Nephron progenitor cell (in vitro differentiated cells): ENCODE results near the gene CLDN12.
A peak's percentile ranks its signal among the peaks of the same experiment; 100 is the strongest.

Experiments
- DNase-seq: peaks from one replicate; pipeline ENCODE4 v3.0.0; 2021
- H3K27ac Mint-ChIP-seq: 2 replicates; pipeline ENCODE4 v1.8.0; 2021; ENCODE audit warnings: mild to moderate bottlenecking, moderate library complexity, mixed read lengths
- H3K27me3 Mint-ChIP-seq: 2 replicates; pipeline ENCODE4 v1.8.0; 2021; ENCODE audit warnings: mild to moderate bottlenecking, low read depth, mixed read lengths; ENCODE audit not compliant: poor library complexity
- H3K36me3 Mint-ChIP-seq: 2 replicates; pipeline ENCODE4 v1.8.0; 2021; ENCODE audit warnings: low read depth, mixed read lengths
- H3K4me1 Mint-ChIP-seq: 2 replicates; pipeline ENCODE4 v1.8.0; 2021; ENCODE audit warnings: mixed read lengths
- H3K4me3 Mint-ChIP-seq: 2 replicates; pipeline ENCODE4 v1.8.0; 2021; ENCODE audit warnings: mild to moderate bottlenecking, moderate library complexity, mixed read lengths
- H3K9me3 Mint-ChIP-seq: 2 replicates; pipeline ENCODE4 v1.8.0; 2021; ENCODE audit warnings: mild to moderate bottlenecking, moderate library complexity, mixed read lengths
- TF ChIP-seq, protein P1 (sequence below): fragments of 200-600 bp; sonication (generic); IDR thresholded peaks from 2 replicates; pipeline ENCODE4 v1.5.0; 2021; ENCODE audit warnings: antibody characterized with exemption

Gene CLDN12

DNA sequence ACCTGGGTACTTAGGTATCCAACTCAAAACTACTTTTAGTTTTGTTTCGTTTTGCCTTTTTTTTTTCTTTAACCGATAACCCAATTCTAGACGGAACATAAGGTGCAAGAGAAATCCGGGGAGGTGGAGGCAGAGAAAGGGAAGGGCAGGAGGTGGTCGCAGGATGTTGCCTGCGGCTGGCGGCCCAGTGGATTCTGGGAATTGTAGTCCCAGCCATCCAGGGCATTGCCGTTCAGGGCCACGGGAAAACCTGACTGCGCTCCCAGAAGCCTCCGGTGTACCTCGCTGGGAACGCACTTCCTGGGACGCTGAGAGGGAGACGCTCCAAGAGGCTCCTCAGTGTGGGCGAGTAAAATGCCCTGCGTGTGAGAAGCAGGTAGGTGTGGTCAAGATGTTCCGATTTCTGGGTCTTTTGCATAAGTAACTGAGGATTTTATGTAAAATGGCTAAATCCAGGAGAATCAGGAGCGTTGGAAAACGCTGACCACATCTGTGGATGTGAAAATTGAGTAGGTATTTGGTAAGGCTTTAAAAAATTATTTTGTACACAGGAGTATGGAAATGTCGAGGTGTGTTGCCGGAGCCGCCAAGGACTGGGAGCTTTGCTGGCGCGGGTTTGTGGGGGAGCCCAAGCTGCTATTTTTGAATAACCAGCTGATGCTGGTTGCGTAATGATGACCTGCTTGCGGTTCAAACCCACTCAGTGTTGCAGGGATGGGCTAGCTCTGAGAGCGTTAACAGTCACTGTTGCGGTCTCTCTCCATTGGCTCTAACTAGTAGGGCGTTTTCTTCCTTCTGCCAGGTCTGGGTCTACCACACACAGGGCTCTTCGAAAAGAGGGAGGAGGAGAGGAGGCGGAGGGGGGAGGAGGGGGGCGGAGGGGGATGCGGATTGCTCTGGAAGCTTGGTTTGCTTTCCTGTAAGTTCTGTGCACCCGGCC is at the start of gene CLDN12:
CLDN12 (plus strand) TSS at position 288 of the 940 bp plus-strand sequence. CDS start 9,216 bp downstream, outside the sequence.
- peaks cover 16% of the 10 kb centered on the region for H3K36me3 Mint-ChIP-seq
- peaks cover 18% of the 10 kb centered on the region for H3K4me1 Mint-ChIP-seq
- H3K4me3 Mint-ChIP-seq: peak within 1 kb of the TSS; percentile 95
- TF ChIP-seq, protein P1, sequence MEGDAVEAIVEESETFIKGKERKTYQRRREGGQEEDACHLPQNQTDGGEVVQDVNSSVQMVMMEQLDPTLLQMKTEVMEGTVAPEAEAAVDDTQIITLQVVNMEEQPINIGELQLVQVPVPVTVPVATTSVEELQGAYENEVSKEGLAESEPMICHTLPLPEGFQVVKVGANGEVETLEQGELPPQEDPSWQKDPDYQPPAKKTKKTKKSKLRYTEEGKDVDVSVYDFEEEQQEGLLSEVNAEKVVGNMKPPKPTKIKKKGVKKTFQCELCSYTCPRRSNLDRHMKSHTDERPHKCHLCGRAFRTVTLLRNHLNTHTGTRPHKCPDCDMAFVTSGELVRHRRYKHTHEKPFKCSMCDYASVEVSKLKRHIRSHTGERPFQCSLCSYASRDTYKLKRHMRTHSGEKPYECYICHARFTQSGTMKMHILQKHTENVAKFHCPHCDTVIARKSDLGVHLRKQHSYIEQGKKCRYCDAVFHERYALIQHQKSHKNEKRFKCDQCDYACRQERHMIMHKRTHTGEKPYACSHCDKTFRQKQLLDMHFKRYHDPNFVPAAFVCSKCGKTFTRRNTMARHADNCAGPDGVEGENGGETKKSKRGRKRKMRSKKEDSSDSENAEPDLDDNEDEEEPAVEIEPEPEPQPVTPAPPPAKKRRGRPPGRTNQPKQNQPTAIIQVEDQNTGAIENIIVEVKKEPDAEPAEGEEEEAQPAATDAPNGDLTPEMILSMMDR: no peak
- peak within 1 kb of the TSS; percentile 98 for H3K27ac Mint-ChIP-seq
- H3K27me3 Mint-ChIP-seq: peaks cover 29% of the 10 kb centered on the region
- peaks cover 3% of the 10 kb centered on the region for H3K9me3 Mint-ChIP-seq
- DNase-seq: peak; percentile 80

DNA sequence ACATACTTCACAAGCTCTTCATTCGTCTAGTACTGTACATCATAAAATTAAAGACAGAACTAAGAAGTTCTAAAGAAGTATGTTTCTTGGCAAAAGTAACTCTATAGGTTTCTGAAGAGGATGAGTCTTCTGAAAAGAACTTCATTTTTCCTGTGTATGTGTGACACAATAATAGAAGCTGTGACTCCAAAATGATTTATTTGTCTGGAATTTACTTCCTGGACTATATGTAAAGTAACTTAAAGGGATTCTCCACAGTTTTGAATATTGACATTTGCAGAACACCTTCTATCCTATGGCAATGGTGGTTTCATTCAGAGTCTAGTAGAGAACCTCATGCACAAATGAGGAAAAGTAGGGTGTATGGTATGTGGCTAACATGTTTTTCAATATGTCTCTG is 19.8 kb upstream of the CLDN12 start:
- peaks cover 14% of the 10 kb centered on the region for H3K9me3 Mint-ChIP-seq
- TF ChIP-seq, protein P1: no peak
- no peaks in the 10 kb centered on the region for H3K27me3 Mint-ChIP-seq
- H3K36me3 Mint-ChIP-seq: peaks cover 77% of the 10 kb centered on the region
- no peak overlapping the region for H3K27ac Mint-ChIP-seq
- DNase-seq: no peak
- no peaks in the 10 kb centered on the region for H3K4me1 Mint-ChIP-seq
- H3K4me3 Mint-ChIP-seq: no peak overlapping the region

DNA sequence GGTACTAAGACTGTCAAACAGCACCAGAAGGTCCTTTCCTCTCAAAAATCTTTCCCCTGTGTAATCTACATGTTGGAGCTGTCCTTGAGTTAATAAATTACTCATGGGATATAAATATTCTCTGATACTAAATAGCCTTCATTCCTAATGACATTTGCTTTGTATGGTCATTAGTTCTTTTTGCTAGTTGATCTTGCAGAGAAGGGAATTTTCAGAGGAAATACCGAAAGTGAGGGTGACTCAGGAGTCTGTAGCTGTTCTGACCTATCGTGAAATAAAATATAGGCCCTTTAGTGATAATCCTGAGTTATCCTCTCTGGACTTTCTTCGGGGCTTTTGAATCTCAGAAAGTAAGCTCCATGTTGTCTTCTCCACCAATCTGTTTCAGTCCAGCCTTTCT is 19.4 kb upstream of the CLDN12 start:
- H3K9me3 Mint-ChIP-seq: peaks cover 14% of the 10 kb centered on the region
- TF ChIP-seq, protein P1: no peak
- no peaks in the 10 kb centered on the region for H3K27me3 Mint-ChIP-seq
- no peaks in the 10 kb centered on the region for H3K4me1 Mint-ChIP-seq
- no peak overlapping the region for H3K4me3 Mint-ChIP-seq
- DNase-seq: no peak
- peaks cover 74% of the 10 kb centered on the region for H3K36me3 Mint-ChIP-seq
- H3K27ac Mint-ChIP-seq: peak overlapping the region; percentile 21

DNA sequence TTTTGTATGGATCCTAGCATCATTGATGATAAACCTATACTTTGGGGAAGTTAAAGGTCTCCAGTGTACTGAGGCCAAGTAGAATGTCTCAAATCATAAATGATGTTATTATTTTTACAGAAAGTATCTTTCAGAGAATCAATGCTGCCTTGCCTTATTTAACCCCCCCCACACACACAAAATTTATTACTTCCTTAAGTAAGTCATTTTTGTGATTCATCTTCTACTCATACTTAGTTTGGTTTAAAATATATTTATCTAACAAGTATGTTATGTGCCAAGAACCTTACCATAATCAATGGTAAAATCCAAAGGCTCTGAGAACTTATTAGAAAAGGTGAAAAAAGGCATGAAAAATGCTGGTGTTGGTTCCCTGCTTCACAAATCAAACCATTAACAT is 18.8 kb upstream of the CLDN12 start:
- peaks cover 68% of the 10 kb centered on the region for H3K36me3 Mint-ChIP-seq
- DNase-seq: no peak
- no peaks in the 10 kb centered on the region for H3K27me3 Mint-ChIP-seq
- no peak overlapping the region for H3K27ac Mint-ChIP-seq
- TF ChIP-seq, protein P1: no peak
- H3K9me3 Mint-ChIP-seq: peaks cover 14% of the 10 kb centered on the region
- H3K4me3 Mint-ChIP-seq: no peak overlapping the region
- H3K4me1 Mint-ChIP-seq: no peaks in the 10 kb centered on the region

DNA sequence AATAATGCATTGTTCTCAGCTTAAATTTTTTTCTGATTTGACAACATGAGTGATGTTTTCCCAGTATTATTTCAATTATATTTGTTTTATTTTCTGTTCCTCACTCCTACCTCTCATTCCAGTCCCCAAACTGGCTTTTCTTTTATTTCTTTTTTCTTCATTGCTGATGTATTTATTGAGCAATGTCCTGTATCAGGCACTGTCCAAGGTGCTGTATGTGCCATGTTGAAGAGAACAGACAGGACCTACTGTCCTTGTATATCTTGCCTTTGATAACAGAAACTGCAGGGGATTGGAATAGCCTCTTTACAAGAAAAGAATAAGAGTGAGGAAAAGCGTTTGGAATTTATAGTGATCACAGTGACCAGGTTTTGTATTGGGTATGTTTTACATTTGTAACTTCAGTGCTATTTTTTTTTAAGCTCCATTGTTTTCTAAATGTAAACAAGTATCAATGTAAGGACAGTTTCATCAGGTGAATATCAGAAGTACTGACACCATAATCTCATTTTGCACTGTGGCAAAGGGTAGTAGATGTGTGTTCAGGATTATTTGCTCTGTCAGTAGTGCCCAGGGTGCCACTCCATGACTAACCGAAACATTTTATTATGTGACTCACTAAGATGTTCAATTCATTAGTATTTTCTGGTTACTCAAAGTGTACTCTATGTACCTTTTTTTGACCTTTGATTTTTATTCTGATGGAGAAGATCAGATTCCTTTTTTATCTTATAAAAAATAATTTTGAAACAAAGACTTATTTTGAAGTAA is 15.6 kb upstream of the CLDN12 start:
- no peak for DNase-seq
- no peaks in the 10 kb centered on the region for H3K4me1 Mint-ChIP-seq
- TF ChIP-seq, protein P1: no peak
- no peak overlapping the region for H3K4me3 Mint-ChIP-seq
- H3K27ac Mint-ChIP-seq: no peak overlapping the region
- peaks cover 36% of the 10 kb centered on the region for H3K36me3 Mint-ChIP-seq
- no peaks in the 10 kb centered on the region for H3K27me3 Mint-ChIP-seq
- no peaks in the 10 kb centered on the region for H3K9me3 Mint-ChIP-seq
